OCI-LY7 (cell line): ENCODE measurements around the gene ZNF423.

ENCODE experiments used
- CTCF ChIP-seq: fragments of 200-600 bp; sonication (generic); conservative IDR thresholded peaks from 2 replicates; pipeline ENCODE4 v1.5.1; 2014; ENCODE audit warnings: mild to moderate bottlenecking, antibody characterized with exemption, low read length, moderate library complexity, mixed read lengths
- EZH2phosphoT487 ChIP-seq: fragments of 200-600 bp; sonication (generic); IDR thresholded peaks from 2 replicates; pipeline ENCODE4 v1.6.1; 2018; ENCODE audit warnings: low read depth, borderline replicate concordance, mild to moderate bottlenecking, mixed run types, antibody characterized with exemption, low read length, moderate library complexity, mixed read lengths

DNA sequence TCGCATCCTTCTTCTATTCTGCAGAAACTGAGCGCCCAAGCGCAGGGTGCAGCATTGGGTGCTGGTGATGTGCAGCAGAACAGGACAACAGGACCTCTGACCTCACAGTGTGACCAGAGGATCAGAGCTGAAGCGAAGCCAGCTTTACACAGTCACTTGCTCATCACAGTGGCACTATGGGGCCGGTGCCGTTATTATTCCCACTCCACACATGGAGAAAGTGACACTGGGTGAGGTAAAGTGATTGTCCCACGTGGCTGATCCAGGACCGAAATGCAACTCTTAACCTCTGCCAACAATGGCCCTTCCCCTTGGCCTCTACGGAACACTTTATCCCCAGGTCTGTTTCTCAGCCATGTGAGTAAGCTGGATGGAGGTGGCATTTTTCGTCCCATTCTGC, 311.1 kb downstream of the ZNF423 start:
- TF ChIP-seq CTCF, result no peak
- TF ChIP-seq EZH2phosphoT487, result no peak
